Dedifferentiated amniotic fluid mesenchymal stem cell (primary cell): Measurements from ENCODE around the gene SFT2D2.
A peak's percentile ranks its signal among the peaks of the same experiment; 100 is the strongest.
"Not testable (repeated sequence)": the region's sequence is repeated elsewhere in the genome, so short reads cannot be mapped to it uniquely, and the experiment has no call there.

Experiments
- DNase-seq: peaks from one replicate; pipeline ENCODE4 v3.0.0-alpha.2; 2016; ENCODE audit errors: extremely low spot score

SFT2D2 gene

DNA sequence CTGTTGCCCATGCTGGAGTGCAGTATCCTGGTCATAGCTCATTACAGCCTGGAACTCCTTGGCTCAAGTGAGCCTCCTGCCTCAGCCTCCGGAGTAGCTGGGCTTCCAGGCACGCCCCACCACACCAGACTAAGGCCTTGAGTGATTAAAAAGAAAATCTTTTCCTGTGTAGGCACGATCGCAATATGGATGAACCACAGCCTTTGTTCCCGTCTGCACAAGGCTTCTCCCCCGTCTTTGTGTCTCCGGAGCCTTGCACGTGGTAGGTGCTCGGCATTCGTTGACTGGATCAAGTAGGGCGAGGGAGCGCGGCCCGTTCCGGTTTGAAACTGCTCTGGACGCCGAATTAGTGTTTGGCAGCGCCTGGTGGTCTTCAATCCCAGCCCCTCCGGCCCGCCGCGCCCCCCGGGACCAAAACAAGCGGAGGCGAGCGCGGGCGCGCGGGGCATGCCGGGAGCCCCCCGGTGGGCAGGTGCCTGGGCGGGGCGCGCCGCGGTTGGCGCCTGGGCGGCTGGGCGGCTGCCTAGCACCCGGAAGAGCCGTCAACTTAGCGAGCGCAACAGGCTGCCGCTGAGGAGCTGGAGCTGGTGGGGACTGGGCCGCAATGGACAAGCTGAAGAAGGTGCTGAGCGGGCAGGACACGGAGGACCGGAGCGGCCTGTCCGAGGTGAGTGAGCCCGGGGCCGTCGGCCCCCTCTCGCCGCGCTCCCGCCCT lies at the start of gene SFT2D2:
TSS of gene SFT2D2 (plus strand) at position 529 of the 715 bp plus-strand sequence. CDS start at position 605, 76 bp downstream.
- no peak for DNase-seq

- DNase-seq: no peak
Measured at GRCh38 chr1:168178227-168178637, 47.6 kb upstream of the SFT2D2 start.

- peak; percentile 98 for DNase-seq
Measured at GRCh38 chr1:168178638-168179437, 47.0 kb upstream of the SFT2D2 start, which contains the start of gene TIPRL. TSS of gene TIPRL (plus strand) at chr1:168178962. CDS start at chr1:168179078, 116 bp downstream.

- DNase-seq: peak; percentile 18
Measured at GRCh38 chr1:168179438-168180147, 46.2 kb upstream of the SFT2D2 start.

GRCh38 chr1:168180148-168180524 lies 45.7 kb upstream of the SFT2D2 start:
- no peak for DNase-seq

- not testable (repeated sequence) for DNase-seq
Measured at GRCh38 chr1:168181063-168181720, 44.6 kb upstream of the SFT2D2 start.

DNA sequence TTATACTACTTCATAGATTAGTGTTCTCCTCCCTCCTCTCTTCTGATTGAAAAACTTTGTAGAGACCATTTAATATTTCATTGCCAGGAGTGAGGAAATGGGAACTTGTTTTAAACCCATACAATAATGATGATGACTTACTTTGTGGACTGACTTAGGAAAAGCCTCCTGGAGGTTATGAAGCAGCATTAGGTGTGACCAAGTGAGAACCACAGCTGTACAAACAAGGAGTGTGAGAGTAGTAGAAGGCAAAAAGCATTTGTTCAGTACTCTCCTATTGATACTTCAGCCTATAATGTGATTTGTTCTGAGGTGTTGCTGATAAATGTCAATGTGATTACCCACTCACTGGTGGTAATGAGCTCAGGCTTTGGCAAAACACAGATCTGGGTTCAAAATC lies 38.6 kb upstream of the SFT2D2 start:
- no peak for DNase-seq

DNA sequence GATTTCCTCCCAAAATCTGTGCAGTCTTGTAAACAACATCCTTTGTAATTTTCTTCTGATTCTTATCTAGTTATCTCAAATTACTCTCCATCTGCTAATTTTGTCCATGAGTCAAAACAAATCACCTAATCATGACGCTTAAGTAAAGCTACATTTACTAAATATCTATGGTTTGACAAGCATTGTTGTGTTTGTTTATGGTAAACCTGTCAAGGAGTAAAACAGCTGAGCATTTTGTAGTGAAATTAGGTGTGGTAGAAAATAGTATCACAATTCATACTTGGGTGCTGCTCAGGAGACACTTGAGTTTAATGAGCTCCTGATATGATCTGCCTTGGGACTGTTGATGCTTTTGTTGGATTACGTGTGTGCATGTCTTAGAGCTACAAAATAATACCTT lies 35.4 kb upstream of the SFT2D2 start:
- no peak for DNase-seq

- no peak for DNase-seq
Measured at GRCh38 chr1:168195199-168196135, 30.3 kb upstream of the SFT2D2 start.

GRCh38 chr1:168199056-168199455 lies 26.7 kb upstream of the SFT2D2 start:
- no peak for DNase-seq

GRCh38 chr1:168202941-168203654 lies 22.7 kb upstream of the SFT2D2 start:
- DNase-seq: peak; percentile 84

DNA sequence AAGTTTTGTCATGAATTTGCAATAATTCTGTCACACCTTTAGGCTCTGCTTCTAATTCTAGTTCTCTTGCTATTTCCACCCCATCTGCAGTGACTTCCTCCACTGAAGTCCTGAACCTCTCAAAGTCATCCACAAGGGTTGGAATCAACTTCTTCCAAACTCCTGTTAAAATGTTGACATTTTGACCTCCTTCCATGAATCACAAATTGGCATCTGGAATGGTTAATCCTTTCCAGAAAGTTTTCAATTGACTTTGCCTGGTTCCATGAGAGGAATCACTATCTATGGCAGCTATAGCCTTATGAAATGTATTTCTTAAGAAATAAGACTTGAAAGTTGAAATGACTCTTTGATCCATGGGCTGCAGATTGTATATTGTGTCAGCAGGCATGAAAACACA lies 19.7 kb upstream of the SFT2D2 start:
- DNase-seq: no peak

DNA sequence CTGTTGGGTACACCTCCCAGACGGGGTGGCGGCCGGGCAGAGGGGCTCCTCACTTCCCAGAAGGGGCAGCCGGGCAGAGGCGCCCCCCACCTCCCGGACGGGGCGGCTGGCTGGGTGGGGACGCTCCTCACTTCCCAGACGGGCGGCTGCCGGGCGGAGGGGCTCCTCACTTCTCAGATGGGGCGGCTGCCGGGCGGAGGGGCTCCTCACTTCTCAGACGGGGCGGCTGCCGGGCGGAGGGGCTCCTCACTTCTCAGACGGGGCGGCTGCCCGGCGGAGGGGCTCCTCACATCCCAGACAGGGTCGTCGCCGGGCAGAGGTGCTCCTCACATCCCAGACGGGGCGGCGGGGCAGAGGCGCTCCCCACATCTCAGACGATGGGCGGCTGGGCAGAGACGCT lies 18.1 kb upstream of the SFT2D2 start:
- not testable (repeated sequence) for DNase-seq

DNA sequence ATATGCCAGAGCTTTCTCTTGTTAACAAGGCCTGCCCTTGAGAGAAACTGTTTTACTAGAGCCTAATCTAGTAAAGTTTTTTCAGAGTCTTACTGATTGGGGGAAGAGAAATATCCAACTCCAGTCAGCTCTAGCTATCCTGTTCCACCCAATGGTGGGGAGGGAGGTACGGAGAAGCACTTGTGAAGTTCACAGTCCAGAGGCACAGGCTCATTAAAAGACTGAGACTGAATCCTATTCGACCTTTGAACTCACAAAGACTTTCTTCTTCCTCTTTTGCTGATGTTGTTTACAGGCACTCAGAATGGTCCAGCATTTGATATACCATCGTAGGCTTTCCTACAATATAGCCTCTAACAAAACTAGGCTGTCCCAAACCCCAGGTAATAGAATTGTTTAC lies 15.5 kb upstream of the SFT2D2 start:
- no peak for DNase-seq

- DNase-seq: no peak
Measured at GRCh38 chr1:168213349-168213748, 12.5 kb upstream of the SFT2D2 start.

- DNase-seq: no peak
Measured at GRCh38 chr1:168216171-168216570, 9.6 kb upstream of the SFT2D2 start.

- no peak for DNase-seq
Measured at GRCh38 chr1:168217664-168218063, 8.1 kb upstream of the SFT2D2 start.

GRCh38 chr1:168218658-168219057 lies 7.1 kb upstream of the SFT2D2 start:
- no peak for DNase-seq

DNA sequence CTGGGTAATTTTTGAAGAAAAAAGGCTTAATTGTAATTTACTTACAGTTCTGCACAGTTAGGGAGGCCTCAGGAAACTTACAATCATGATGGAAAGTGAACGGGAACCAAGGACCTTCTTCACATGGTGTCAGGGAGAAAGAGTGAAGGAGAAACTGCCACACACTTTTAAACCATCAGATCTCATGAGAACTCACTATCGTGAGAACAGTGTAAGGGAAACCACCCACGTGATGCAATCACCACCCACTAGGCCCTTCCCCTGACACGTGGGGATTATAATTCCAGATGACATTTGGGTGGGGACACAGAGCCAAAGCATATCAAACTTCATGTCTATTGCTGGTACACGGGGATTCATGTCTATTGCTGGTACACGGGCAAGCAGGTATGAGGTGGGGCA lies 5.3 kb upstream of the SFT2D2 start:
- no peak for DNase-seq

GRCh38 chr1:168221275-168221674 lies 4.5 kb upstream of the SFT2D2 start:
- no peak for DNase-seq
